Liver (tissue), 3 donors: Measurements from ENCODE around the gene PRRG3.

Source experiments
- ATF3 ChIP-seq: IDR thresholded peaks from 2 replicates; pipeline ENCODE4 v1.6.1; 2016; ENCODE audit warnings: antibody characterized with exemption
- CTCF ChIP-seq: fragments of 150-350 bp; IDR thresholded peaks from 2 replicates; pipeline ENCODE4 v1.5.1; 2017; ENCODE audit warnings: improper control_type of control experiment, low read depth, low read length; ENCODE audit not compliant: missing input control
- FOXA1 ChIP-seq: IDR thresholded peaks from 2 replicates; pipeline ENCODE4 v1.6.1; 2016; ENCODE audit warnings: antibody characterized with exemption
- FOXA2 ChIP-seq: IDR thresholded peaks from 2 replicates; pipeline ENCODE4 v1.6.1; 2016; ENCODE audit warnings: antibody characterized with exemption
- GABPA ChIP-seq, 2 donors: IDR thresholded peaks in 1 of 2; conservative IDR thresholded peaks in 1 of 2; 2 replicates each; pipeline ENCODE4 v1.6.1; 2016; ENCODE audit warnings: antibody characterized with exemption in 2 of 2, mild to moderate bottlenecking in 1 of 2, moderate library complexity in 1 of 2
- JUND ChIP-seq, 2 donors: IDR thresholded peaks; 2 replicates each; pipeline ENCODE4 v1.6.1; 2016; ENCODE audit warnings: antibody characterized with exemption in 2 of 2
- RAD21 ChIP-seq, 2 donors: IDR thresholded peaks; 2 replicates each; pipeline ENCODE4 v1.6.1; 2016; ENCODE audit warnings: antibody characterized with exemption in 2 of 2, mild to moderate bottlenecking in 2 of 2
- RXRA ChIP-seq, 2 donors: IDR thresholded peaks; 2 replicates each; pipeline ENCODE4 v1.6.1; 2017 to 2018; ENCODE audit warnings: antibody characterized with exemption in 2 of 2, mild to moderate bottlenecking in 1 of 2
- SP1 ChIP-seq: IDR thresholded peaks from 2 replicates; pipeline ENCODE4 v1.6.1; 2018; ENCODE audit warnings: antibody characterized with exemption, mild to moderate bottlenecking
- TAF1 ChIP-seq: conservative IDR thresholded peaks from 2 replicates; pipeline ENCODE4 v1.6.1; 2016; ENCODE audit warnings: antibody characterized with exemption, mild to moderate bottlenecking
- YY1 ChIP-seq: IDR thresholded peaks from 2 replicates; pipeline ENCODE4 v1.6.1; 2016; ENCODE audit warnings: antibody characterized with exemption, mild to moderate bottlenecking
- TF ChIP-seq, protein P1 (sequence below): IDR thresholded peaks from 2 replicates; pipeline ENCODE4 v1.6.1; 2016; ENCODE audit warnings: antibody characterized with exemption, mild to moderate bottlenecking
- TF ChIP-seq, protein P2 (sequence below): IDR thresholded peaks from 2 replicates; pipeline ENCODE4 v1.6.1; 2016; ENCODE audit warnings: antibody characterized with exemption
- TF ChIP-seq, protein P3 (sequence below): IDR thresholded peaks from 2 replicates; pipeline ENCODE4 v1.6.1; 2016; ENCODE audit warnings: antibody characterized with exemption
- donor health status: healthy.
- donor health status: healthy.

DNA sequence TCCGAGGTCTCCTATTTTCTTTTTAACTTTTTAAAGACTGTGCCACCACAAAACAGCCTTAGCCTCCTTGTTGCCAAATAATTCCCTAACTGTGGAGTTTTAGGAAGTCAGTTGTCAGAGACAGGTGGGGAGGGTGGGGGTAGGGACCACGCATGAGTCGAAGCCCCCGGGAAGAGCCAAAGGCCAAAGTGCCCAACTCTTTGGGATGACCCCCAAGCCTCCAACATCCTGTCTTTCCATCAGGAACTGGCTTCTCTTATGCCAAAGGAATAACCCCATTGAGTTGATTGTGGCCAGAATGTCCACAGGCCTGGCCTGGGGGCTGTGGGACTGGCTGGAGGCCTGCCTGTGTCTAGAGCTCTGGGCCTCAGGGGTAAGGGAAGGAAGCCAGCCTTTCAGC lies 5.8 kb downstream of the PRRG3 start:
- TF ChIP-seq TAF1 (no peak), CTCF (no peak), GABPA (IDR thresholded peaks at IDR 0.05 in 1 of 2, conservative IDR thresholded peaks at IDR 0.05 in 1 of 2) (no peak), ATF3 (no peak), JUND (IDR thresholded peaks at IDR 0.05) (no peak), FOXA1 (no peak), FOXA2 (no peak), RAD21 (IDR thresholded peaks at IDR 0.05) (no peak), SP1 (no peak), RXRA (IDR thresholded peaks at IDR 0.05) (no peak), YY1 (no peak)
- TF ChIP-seq, protein P1, sequence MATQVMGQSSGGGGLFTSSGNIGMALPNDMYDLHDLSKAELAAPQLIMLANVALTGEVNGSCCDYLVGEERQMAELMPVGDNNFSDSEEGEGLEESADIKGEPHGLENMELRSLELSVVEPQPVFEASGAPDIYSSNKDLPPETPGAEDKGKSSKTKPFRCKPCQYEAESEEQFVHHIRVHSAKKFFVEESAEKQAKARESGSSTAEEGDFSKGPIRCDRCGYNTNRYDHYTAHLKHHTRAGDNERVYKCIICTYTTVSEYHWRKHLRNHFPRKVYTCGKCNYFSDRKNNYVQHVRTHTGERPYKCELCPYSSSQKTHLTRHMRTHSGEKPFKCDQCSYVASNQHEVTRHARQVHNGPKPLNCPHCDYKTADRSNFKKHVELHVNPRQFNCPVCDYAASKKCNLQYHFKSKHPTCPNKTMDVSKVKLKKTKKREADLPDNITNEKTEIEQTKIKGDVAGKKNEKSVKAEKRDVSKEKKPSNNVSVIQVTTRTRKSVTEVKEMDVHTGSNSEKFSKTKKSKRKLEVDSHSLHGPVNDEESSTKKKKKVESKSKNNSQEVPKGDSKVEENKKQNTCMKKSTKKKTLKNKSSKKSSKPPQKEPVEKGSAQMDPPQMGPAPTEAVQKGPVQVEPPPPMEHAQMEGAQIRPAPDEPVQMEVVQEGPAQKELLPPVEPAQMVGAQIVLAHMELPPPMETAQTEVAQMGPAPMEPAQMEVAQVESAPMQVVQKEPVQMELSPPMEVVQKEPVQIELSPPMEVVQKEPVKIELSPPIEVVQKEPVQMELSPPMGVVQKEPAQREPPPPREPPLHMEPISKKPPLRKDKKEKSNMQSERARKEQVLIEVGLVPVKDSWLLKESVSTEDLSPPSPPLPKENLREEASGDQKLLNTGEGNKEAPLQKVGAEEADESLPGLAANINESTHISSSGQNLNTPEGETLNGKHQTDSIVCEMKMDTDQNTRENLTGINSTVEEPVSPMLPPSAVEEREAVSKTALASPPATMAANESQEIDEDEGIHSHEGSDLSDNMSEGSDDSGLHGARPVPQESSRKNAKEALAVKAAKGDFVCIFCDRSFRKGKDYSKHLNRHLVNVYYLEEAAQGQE, result no peak
- TF ChIP-seq, protein P2, sequence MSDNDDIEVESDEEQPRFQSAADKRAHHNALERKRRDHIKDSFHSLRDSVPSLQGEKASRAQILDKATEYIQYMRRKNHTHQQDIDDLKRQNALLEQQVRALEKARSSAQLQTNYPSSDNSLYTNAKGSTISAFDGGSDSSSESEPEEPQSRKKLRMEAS, result no peak
- TF ChIP-seq, protein P3, sequence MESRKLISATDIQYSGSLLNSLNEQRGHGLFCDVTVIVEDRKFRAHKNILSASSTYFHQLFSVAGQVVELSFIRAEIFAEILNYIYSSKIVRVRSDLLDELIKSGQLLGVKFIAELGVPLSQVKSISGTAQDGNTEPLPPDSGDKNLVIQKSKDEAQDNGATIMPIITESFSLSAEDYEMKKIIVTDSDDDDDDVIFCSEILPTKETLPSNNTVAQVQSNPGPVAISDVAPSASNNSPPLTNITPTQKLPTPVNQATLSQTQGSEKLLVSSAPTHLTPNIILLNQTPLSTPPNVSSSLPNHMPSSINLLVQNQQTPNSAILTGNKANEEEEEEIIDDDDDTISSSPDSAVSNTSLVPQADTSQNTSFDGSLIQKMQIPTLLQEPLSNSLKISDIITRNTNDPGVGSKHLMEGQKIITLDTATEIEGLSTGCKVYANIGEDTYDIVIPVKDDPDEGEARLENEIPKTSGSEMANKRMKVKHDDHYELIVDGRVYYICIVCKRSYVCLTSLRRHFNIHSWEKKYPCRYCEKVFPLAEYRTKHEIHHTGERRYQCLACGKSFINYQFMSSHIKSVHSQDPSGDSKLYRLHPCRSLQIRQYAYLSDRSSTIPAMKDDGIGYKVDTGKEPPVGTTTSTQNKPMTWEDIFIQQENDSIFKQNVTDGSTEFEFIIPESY, result no peak
